ENCODE measurements around the gene PSMB9.

The PSMB9 gene

DNA sequence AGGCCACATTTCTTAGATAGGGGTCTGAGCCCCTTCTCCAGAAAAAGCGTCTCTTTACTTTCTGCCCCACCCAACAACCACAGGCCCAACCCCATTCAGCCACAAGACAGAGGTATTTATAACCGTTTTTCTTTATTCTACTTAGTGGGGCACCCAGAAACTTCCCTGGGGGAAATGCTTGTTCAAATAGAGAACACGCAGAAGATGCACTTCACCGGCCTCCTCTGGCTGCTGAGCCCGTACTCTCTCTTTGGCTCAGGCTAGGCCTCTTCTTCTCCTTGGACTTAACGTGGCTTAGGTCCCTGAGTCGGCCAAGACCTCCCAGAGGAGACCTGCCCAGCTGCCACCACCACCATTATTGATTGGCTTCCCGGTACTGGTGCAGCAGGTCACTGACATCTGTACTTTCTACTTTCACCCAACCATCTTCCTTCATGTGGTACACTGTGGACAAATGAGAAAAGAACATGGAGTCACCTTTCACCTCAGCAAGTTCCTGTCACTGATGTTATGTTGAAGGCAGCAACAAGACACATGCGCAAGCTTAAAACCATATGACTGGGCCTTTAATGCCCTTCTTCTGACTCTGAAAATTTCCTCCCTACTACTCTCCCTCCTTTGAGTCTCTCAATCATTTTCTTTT lies 13.3 kb upstream of the PSMB9 start:
- no peak for FAIRE-seq

DNA sequence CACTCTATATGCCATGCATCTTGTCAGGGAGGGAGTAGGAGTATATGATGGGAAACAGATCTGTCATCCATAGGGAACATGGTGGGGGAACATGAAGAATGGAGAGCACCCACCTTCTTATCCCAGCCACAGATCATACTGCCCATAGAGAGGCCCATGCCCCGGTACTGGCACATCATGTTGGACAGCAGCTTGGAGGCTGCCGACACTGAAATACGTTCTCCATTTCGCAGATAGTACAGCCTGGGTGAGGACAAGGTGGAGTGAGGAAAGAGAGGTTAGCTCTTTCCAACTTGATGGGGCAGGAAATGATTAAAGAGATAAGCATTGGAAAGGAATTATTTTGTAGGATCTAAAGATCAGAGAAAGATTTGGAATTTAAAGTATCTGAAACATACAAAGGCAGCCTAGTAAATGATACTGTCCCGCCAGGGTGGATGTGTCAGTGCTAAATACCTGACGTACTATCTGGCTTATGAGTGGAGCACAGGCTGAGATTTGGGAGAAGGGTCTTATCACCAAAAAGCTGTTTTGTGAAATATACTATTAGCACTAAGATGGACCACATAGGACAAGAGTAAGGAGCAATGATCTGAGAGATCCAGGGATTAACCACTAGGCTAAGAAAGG lies 11.9 kb upstream of the PSMB9 start:
- no peak for FAIRE-seq

DNA sequence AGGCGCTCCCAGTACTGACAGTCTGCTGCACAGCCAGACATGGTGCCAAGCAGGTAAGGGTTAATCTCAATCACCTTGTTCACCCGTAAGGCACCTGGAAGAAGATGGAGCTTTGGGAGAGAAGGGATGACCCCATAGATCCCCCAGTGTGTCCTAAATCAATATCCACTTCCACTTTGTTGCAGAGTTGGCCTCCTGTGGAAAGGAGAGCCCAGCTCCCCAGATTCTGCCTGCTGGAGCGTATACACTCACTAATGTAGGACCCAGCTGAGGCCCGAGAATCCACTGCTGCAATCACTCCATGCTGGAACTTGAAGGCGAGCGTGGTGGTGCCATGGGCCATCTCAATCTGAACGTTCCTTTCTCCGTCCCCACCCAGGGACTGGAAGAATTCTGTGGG lies 11.3 kb upstream of the PSMB9 start:
- FAIRE-seq, result no peak

GRCh38 chr6:32843331-32843978 lies 10.5 kb upstream of the PSMB9 start:
- FAIRE-seq, result no peak

GRCh38 chr6:32843979-32844838 lies 9.8 kb upstream of the PSMB9 start, which contains the start of gene PSMB8:
TSS of gene PSMB8 (minus strand) at chr6:32844047. CDS start at chr6:32843996, 51 bp downstream.
- no peak for FAIRE-seq

DNA sequence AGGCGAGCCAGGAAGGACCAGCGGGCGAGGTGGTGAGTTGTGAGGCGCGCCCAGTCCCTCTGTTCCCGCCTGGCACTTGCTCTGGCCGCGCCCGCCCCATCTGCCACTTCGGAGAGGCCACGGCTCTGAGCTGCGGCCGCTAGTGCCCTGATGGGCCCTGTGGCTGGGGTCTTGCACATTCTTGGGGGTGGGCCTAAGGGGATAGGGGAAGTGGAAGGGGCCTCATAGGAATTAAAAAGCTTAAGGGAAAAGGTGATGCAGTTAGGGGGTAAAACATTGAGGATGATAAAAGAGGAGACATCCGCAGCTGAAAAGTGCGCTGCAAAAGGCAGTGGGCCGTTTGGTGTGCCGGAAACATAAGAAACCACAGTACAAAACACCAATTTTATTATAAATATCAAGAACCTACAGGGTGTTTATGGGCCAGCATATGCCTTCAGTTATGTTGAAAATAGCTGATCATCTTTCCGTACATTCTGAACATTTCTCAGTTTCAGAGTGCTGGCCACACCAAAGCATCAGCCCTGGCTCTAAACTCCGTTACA lies 9.1 kb upstream of the PSMB9 start:
- no peak for FAIRE-seq

DNA sequence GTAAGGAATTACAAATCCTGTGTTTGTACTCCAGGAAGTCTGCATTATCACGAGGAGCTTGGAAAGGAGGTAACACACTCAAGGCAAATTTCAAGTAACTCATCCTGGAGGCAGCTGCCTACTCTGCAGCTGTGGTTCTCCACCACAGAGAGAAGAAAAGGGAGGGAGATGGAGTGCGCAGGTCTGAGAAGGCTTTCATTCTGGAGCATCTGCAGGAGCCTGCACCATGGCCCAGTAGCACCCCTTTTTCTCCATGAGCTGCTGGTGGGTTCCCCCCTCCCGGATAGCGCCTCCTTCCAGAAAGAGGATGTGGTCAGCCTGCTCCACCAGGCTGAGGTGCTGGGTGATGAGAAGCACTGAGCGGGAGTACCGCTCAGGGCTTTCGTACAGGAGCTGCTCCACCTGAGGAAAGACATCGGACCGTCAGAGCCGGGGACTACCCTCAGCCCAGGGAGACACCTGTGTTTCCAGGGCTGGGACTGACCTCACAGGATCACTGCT lies 8.6 kb upstream of the PSMB9 start:
- no peak for FAIRE-seq

DNA sequence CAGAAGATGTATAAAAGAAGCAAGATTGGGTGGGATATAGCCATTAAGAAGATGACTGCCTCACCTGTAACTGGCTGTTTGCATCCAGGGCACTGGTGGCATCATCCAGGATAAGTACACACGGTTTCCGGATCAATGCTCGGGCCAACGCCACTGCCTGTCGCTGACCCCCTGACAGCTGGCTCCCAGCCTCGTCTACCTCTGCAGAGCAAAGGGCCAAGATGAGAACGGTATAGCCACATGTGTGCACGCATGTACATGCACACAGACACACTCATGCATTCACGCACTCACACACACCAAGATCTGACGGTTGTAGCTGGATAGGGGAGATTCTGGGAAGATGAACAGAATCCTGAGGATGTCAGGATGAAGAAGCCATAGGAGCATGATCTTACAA lies 7.0 kb upstream of the PSMB9 start:
- FAIRE-seq, result no peak

- FAIRE-seq, result no peak
These were observed 6.2 kb upstream of the PSMB9 start for GRCh38 chr6:32847795-32848194.

DNA sequence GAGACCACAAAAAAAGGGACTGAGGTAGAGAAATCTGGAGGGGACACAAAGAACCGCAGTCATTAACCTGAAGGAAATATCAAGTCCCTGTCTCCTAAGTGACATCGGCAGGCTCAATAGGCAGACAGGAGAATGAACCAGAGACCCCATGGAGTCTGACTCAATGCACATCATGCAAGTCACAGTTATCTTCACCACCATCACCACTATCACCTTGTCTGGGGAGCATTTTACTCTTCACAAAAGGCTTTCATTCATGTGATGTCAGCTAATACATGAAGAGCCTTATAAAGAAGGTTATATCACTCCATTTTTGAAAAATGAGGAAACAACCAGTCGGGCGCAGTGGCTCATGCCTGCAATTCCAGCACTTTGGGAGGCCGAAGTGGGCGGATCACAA lies 4.9 kb upstream of the PSMB9 start:
- FAIRE-seq, result no peak

GRCh38 chr6:32851025-32851424 lies 3.0 kb upstream of the PSMB9 start:
- no peak for FAIRE-seq

DNA sequence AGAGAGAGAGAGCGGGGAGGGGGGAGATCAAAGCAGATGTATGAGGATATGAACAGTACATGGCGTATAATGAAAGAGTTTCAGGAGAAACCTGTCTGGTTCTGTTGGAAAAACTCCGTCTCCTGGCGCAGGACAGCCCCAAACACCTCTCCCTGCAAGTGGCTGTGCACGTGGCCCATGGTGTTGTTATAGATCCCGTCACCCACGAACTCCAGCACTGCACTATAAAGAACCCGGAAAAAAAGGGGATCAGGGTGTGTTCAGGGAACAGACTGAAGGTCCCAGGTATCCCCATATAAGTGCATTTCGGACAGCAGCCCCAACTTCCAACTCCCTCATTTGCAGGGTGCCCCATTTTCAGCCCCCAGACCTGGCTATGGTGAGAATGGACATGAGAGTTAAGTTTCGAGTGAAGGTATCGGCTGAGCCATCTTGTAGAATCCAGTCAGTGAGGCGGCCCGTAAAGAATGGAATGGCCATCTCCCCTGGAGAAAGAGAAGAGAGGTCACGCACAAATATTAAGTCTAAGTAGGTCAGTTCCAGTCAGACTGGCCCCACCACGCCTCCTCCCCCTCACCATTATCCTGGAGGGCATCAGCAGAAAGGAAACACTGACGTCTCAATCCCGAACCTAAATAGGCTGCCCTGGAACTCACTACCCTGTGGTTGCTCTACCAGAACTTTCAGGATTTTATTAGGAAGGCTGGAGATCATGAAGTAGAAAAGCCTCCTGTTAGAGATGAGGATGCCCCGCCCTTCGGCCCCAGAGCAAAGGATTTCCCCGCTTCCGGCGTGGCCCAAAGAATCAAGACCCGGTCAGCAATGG lies 1.8 kb upstream of the PSMB9 start:
- no peak for FAIRE-seq

DNA sequence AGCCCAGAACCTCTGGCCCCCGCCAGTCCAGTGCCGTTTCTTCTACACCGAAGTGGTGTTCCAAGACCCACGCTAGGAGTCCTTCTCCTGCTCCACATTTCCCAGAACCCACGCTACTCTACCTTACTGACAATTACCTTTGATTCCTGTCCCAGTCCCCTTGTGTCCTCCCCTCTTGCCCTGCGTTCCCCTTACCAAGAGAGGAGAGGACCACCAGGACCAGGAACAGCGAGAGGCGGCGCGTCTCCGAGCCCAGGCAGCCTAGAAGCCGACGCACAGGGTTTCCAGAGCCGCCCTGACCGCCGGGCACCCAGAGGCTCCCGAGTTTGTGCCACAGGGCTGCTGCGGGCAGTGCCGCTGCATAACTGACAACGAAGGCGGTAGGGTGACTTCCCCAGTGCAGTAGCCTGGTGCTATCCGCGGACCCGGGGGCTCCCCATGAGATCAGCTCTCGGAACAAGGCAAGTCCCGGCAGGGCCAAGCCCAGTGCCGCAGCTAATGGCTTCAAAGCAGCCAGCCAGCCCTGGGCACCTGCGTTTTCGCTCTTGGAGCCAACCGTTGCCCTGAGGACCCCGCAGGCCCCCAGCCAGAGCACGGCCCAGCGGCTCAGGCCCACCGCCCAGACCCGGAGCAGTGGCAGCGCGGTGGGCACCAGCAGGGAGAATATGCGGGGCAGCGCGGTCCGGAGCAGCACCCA lies 1.0 kb upstream of the PSMB9 start:
- FAIRE-seq, result no peak

DNA sequence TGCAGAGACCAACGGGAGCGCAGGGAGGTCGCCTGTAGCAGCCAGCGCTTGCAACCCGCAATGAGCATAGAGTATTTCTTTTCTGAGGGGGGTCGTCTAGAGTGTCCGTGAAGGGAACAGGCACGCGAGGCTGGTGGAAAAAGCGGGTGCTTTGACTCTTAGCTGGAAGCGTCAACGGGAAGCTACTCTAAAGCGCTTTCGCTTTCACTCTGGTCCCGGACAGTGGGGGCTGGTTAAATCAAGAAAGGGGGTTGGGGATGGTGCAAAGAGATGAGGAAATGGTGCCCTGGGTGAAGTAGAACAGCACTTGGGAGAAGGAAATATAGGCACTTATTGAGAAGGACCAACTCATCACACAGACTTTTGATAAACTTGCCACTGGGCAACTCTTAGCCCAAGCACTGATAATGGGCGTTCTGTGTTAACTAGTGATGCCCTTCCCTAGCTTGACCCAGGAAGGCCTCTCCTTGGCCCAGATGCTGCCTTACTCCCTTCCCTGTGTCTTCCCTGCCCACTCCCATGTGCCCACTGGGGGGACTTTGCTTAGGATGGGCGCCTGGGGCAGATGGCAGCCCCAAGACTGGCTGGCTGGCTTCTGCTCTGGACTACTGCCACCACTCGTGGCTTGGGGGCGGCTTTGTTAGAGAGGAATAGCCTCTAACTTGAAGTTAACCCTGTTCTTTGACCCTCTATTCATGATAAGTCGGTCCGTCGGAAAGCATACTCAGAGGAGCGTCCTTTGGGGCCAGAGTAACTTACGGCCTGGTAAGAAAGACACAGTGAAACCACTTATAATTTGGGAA lies 585 bp downstream of the PSMB9 start:
- FAIRE-seq, result no peak

DNA sequence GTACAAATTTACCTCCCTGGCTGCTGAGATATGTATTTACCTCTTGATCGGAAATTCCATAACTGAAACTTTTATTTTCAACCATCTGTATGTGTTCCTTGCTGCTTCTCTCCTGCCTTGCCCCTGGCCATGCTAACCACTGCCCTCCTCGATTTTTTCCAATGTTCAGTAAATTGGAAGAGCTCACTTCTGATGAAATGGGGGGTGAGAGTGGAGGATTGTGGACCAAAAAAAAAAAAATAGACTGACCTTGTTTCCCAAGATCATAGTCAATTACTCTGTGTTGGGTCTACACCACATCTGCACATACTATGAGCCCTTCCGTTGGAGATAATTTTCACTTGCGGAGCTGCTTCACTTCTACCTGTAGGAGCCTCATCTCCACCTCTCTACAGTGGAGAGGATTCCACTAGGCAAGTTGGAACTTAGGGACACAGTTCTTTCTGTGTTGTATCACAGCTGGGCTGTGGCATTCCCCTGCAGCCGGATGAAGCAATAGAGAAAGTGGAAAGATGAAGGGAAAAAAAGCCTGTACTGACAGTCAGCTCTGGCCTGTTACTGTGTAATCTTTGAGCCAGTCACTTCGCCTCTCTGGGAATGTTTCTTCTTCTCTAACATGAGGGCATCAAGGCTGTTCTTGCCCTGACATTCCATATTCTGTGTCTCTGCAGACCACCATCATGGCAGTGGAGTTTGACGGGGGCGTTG lies 1.6 kb downstream of the PSMB9 start:
- no peak for FAIRE-seq

DNA sequence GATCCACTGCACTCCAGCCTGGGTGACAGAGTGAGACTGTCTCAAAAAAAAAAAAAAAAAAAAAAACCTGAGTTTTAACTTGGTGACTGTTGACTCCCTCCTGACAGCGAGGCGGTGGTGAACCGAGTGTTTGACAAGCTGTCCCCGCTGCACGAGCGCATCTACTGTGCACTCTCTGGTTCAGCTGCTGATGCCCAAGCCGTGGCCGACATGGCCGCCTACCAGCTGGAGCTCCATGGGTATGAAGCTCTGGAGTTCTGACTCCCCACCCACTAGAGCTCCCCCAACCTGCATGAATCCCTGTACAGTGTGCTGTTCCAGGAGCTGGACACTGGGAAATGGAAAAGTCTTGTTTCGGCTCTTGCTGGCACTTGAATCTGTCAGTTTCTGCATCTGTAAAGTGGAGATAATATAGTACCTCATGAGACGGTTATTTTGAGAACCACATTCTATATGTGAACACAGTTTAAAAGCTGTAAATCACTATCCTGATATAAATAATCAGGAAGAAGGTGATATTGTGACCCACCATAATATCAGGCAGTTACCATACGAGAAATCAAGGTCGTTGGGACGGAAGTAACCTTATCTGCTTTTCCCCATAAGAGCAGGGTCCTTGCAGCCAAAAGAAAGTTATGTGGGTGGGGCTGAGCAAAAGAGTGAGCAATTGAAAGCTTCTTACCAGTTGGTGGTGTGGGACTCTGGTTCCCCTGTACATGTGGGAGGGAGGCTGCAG lies 3.3 kb downstream of the PSMB9 start:
- no peak for FAIRE-seq

GRCh38 chr6:32858194-32858593 lies 4.2 kb downstream of the PSMB9 start:
- FAIRE-seq, result no peak

GRCh38 chr6:32860674-32861073 lies 6.7 kb downstream of the PSMB9 start:
- no peak for FAIRE-seq

DNA sequence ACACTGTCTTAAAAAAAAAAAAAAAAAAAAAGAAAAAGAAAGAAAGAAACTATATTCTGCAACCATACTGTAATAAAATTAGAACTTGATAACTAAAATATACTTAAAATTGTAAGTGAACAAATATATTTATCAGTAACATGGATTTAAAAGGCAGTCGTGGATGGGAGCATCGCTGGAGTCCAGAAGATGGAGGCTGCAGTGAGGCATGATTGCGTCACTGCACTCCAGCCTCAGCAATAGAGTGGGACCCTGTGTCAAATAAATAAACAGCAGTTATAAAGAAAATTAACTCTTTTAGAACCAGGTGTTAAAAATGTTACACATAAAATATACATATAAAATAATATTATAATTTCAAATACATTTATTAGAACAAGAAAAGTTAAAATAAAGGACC lies 8.7 kb downstream of the PSMB9 start:
- no peak for FAIRE-seq
